GM12872 (cell line): ENCODE measurements around the gene SYCE3.

Experiments used
- CTCF ChIP-seq: IDR thresholded peaks from 3 replicates; pipeline ENCODE4 v1.5.1; 2011; ENCODE audit warnings: low read depth, mild to moderate bottlenecking, low read length, moderate library complexity; ENCODE audit not compliant: insufficient read depth

Gene SYCE3

GRCh38 chr22:50571264-50572175, 8.8 kb upstream of the SYCE3 start:
- TF ChIP-seq CTCF, result no peak

GRCh38 chr22:50570861-50571260, 8.1 kb upstream of the SYCE3 start:
- TF ChIP-seq CTCF, result no peak

- no peak for TF ChIP-seq CTCF
These were observed 7.3 kb upstream of the SYCE3 start for GRCh38 chr22:50569896-50570535.

GRCh38 chr22:50569041-50569459, 6.3 kb upstream of the SYCE3 start:
- no peak for TF ChIP-seq CTCF

- no peak for TF ChIP-seq CTCF
These were observed 5.9 kb upstream of the SYCE3 start for GRCh38 chr22:50568626-50569025.

- TF ChIP-seq CTCF, result no peak
These were observed 5.1 kb upstream of the SYCE3 start for GRCh38 chr22:50567721-50568252.

GRCh38 chr22:50564289-50564688, 1.6 kb upstream of the SYCE3 start:
- TF ChIP-seq CTCF, result no peak
